ENCODE data around the gene GRIN1. TPM values are rescaled to one million over a fixed set of nuclear protein-coding genes. Genes with fewer than 3 reads are reported as not detected.
A peak's percentile ranks its signal among the peaks of the same experiment; 100 is the strongest.

GRIN1 gene
- total and polyA plus RNA-seq, 2 donors (not counting 3 experiments of a cell fraction or from before 2014, with no cell fraction given), result not detected

GRCh38 chr9:137167747-137168572, 29.0 kb downstream of the GRIN1 start:
- no peaks in the 10 kb centered on the region for H4K20me1 ChIP-seq (replicated peaks; ENCODE audit: control insufficient read depth, extremely low read depth, insufficient read depth, low read length)
- H2AFZ ChIP-seq (ENCODE audit: low read depth, low read length), result no peak overlapping the region
- FAIRE-seq, result no peak
- no peaks in the 10 kb centered on the region for H3K9me1 ChIP-seq (replicated peaks; ENCODE audit: control insufficient read depth, extremely low read depth, insufficient read depth, low read length)
- no peaks in the 10 kb centered on the region for H3K36me3 ChIP-seq (ENCODE audit: control insufficient read depth in 2 of 2, extremely low read depth in 1 of 2, insufficient read depth in 2 of 2, low read length in 2 of 2)
- ChIA-PET CTCF (interaction anchor here (1.0 kb wide), 2 partner anchors 9 to 69 kb away, joined by 3 read pairs; no protein-coding TSS in a partner anchor), POLR2A (no interaction called here)
- no TSS peak for BruUV-seq (replicated peaks)
- intact Hi-C loops (cut with micrococcal nuclease), result no loop called here
- H3K79me2 ChIP-seq (ENCODE audit: control insufficient read depth, insufficient read depth, low read length), result no peaks in the 10 kb centered on the region
- H3K9me3 ChIP-seq (replicated peaks; ENCODE audit: control insufficient read depth, insufficient read depth, low read length), result no peaks in the 10 kb centered on the region
- peak; percentile 77 for TF ChIP-seq EZH2 (IDR thresholded peaks at IDR 0.05; ENCODE audit: borderline replicate concordance, low read depth, low read length, severe bottlenecking)
- no peak for TF ChIP-seq GATA2 (IDR thresholded peaks at IDR 0.05; ENCODE audit: insufficient read depth, insufficient read length, low read depth, low read length)
- TF ChIP-seq POLR2AphosphoS5 (IDR thresholded peaks at IDR 0.05; ENCODE audit: insufficient read depth, low read depth, low read length), result no peak
- no peak for TF ChIP-seq JUN (IDR thresholded peaks at IDR 0.05; ENCODE audit: borderline replicate concordance, insufficient read depth, insufficient read length, low read depth)
- no peak for DNase-seq (ENCODE audit: low read depth, low spot score)
- no peak overlapping the region for H3K27ac ChIP-seq (ENCODE audit: insufficient read depth, low read depth, low read length)
- peaks cover 3% of the 10 kb centered on the region for H3K4me1 ChIP-seq (ENCODE audit: control insufficient read depth, extremely low read depth, insufficient read depth, low read length)
- H3K4me3 ChIP-seq (replicated peaks in 1 of 3; ENCODE audit: insufficient read depth in 1 of 3, low read depth in 1 of 3, low read length in 3 of 3), result no peak overlapping the region
- H3K4me2 ChIP-seq (ENCODE audit: insufficient read depth, low read length), result no peak overlapping the region
- H3K9ac ChIP-seq (replicated peaks; ENCODE audit: extremely low read depth, insufficient read depth, low read length), result no peak overlapping the region
- H3K27me3 ChIP-seq (ENCODE audit: control insufficient read depth in 2 of 2, insufficient read depth in 2 of 2, low read length in 2 of 2), result peaks cover 26 to 31% of the 10 kb centered on the region in 2 experiments
- dilution Hi-C loops (cut with MboI; ENCODE audit: extremely low pct_ligation_motif_present, low sequenced_read_pairs), result no loop called here

GRCh38 chr9:137168573-137168903, 29.6 kb downstream of the GRIN1 start:
- no peaks in the 10 kb centered on the region for H3K9me3 ChIP-seq (replicated peaks; ENCODE audit: control insufficient read depth, insufficient read depth, low read length)
- no peak for TF ChIP-seq CTCF (IDR thresholded peaks at IDR 0.05; ENCODE audit: extremely low read depth in 1 of 2, insufficient read depth in 1 of 2, low read depth in 1 of 2, low read length in 2 of 2)
- no peak for TF ChIP-seq GATA2 (IDR thresholded peaks at IDR 0.05; ENCODE audit: insufficient read depth, insufficient read length, low read depth, low read length)
- TF ChIP-seq MAX (IDR thresholded peaks at IDR 0.05; ENCODE audit: insufficient read depth, insufficient read length), result no peak
- TF ChIP-seq EZH2 (IDR thresholded peaks at IDR 0.05; ENCODE audit: borderline replicate concordance, low read depth, low read length, severe bottlenecking), result peak; percentile 78
- TF ChIP-seq MYC (IDR thresholded peaks at IDR 0.05; ENCODE audit: low read depth, low read length), result no peak
- no peak for TF ChIP-seq POLR2AphosphoS5 (IDR thresholded peaks at IDR 0.05; ENCODE audit: insufficient read depth, low read depth, low read length)
- no peak for TF ChIP-seq JUN (IDR thresholded peaks at IDR 0.05; ENCODE audit: borderline replicate concordance, insufficient read depth, insufficient read length, low read depth)
- no peak for DNase-seq (ENCODE audit: low read depth, low spot score)
- H3K4me1 ChIP-seq (ENCODE audit: control insufficient read depth, extremely low read depth, insufficient read depth, low read length), result no peaks in the 10 kb centered on the region
- POLR2A ChIA-PET, result no interaction called here
- H3K79me2 ChIP-seq (ENCODE audit: control insufficient read depth, insufficient read depth, low read length), result no peaks in the 10 kb centered on the region
- H3K36me3 ChIP-seq (ENCODE audit: control insufficient read depth in 2 of 2, extremely low read depth in 1 of 2, insufficient read depth in 2 of 2, low read length in 2 of 2), result no peaks in the 10 kb centered on the region
- no peak overlapping the region for H2AFZ ChIP-seq (ENCODE audit: low read depth, low read length)
- peaks cover 23 to 29% of the 10 kb centered on the region in 2 experiments for H3K27me3 ChIP-seq (ENCODE audit: control insufficient read depth in 2 of 2, insufficient read depth in 2 of 2, low read length in 2 of 2)
- CTCF ChIA-PET, result no interaction called here
- FAIRE-seq, result no peak
- H3K27ac ChIP-seq (ENCODE audit: insufficient read depth, low read depth, low read length), result no peak overlapping the region
- no peak overlapping the region for H3K4me3 ChIP-seq (replicated peaks in 1 of 3; ENCODE audit: insufficient read depth in 1 of 3, low read depth in 1 of 3, low read length in 3 of 3)
- no peaks in the 10 kb centered on the region for H3K9me1 ChIP-seq (replicated peaks; ENCODE audit: control insufficient read depth, extremely low read depth, insufficient read depth, low read length)
- H3K9ac ChIP-seq (replicated peaks; ENCODE audit: extremely low read depth, insufficient read depth, low read length), result no peak overlapping the region
- no TSS peak for BruUV-seq (replicated peaks)
- dilution Hi-C loops (cut with MboI; ENCODE audit: extremely low pct_ligation_motif_present, low sequenced_read_pairs) (no loop called here), intact Hi-C loops (cut with micrococcal nuclease) (no loop called here)
- no peak overlapping the region for H3K4me2 ChIP-seq (ENCODE audit: insufficient read depth, low read length)
- no peaks in the 10 kb centered on the region for H4K20me1 ChIP-seq (replicated peaks; ENCODE audit: control insufficient read depth, extremely low read depth, insufficient read depth, low read length)
